Activated T-cell treated with anti-CD3 and anti-CD28 coated beads, Interleukin-2, amount 50 U/mL, for 24 hours (primary cell): ENCODE data around the gene CPXM2.

ENCODE experiments used
- DNase-seq: peaks from one replicate; pipeline ENCODE4 v3.0.0-alpha.2; 2020
- H3K27ac Mint-ChIP-seq: 2 replicates; pipeline ENCODE4 v1.8.0; 2020; ENCODE audit warnings: mild to moderate bottlenecking, mixed read lengths
- H3K27me3 Mint-ChIP-seq: 2 replicates; pipeline ENCODE4 v1.8.0; 2020; ENCODE audit warnings: mixed read lengths
- H3K36me3 Mint-ChIP-seq: 2 replicates; pipeline ENCODE4 v1.8.0; 2020; ENCODE audit warnings: low read depth, mixed read lengths
- H3K4me1 Mint-ChIP-seq: 2 replicates; pipeline ENCODE4 v1.8.0; 2020; ENCODE audit warnings: low read depth, mixed read lengths
- H3K4me3 Mint-ChIP-seq: 2 replicates; pipeline ENCODE4 v1.8.0; 2020; ENCODE audit warnings: mild to moderate bottlenecking, moderate library complexity, mixed read lengths
- H3K9me3 Mint-ChIP-seq: 2 replicates; pipeline ENCODE4 v1.8.0; 2020; ENCODE audit warnings: mixed read lengths

Gene CPXM2

GRCh38 chr10:123868038-123869019, 23.3 kb downstream of the CPXM2 start:
- Mint-ChIP-seq H3K4me1 (no peaks in the 10 kb centered on the region), H3K27me3 (peaks cover 16% of the 10 kb centered on the region), H3K27ac (no peak overlapping the region), H3K9me3 (no peaks in the 10 kb centered on the region), H3K36me3 (no peaks in the 10 kb centered on the region), H3K4me3 (no peak overlapping the region)
- DNase-seq: no peak

- H3K4me3 Mint-ChIP-seq: no peak overlapping the region
These were observed 25.7 kb downstream of the CPXM2 start for GRCh38 chr10:123865880-123866279.

GRCh38 chr10:123865350-123865749, 26.3 kb downstream of the CPXM2 start:
- H3K36me3 Mint-ChIP-seq: no peaks in the 10 kb centered on the region
- H3K4me1 Mint-ChIP-seq: no peaks in the 10 kb centered on the region
- DNase-seq: no peak
- peaks cover 13% of the 10 kb centered on the region for H3K27me3 Mint-ChIP-seq
- no peak overlapping the region for H3K4me3 Mint-ChIP-seq
- H3K9me3 Mint-ChIP-seq: no peaks in the 10 kb centered on the region
- no peak overlapping the region for H3K27ac Mint-ChIP-seq

More at GRCh38 chr10:123865880-123866279, 25.7 kb downstream of the CPXM2 start:
- no peak for DNase-seq
- H3K27me3 Mint-ChIP-seq: peaks cover 13% of the 10 kb centered on the region
- no peaks in the 10 kb centered on the region for H3K4me1 Mint-ChIP-seq
- H3K9me3 Mint-ChIP-seq: no peaks in the 10 kb centered on the region
- H3K27ac Mint-ChIP-seq: no peak overlapping the region
- H3K36me3 Mint-ChIP-seq: no peaks in the 10 kb centered on the region

GRCh38 chr10:123864923-123865322, 26.7 kb downstream of the CPXM2 start:
- Mint-ChIP-seq H3K27ac (no peak overlapping the region), H3K4me1 (no peaks in the 10 kb centered on the region), H3K9me3 (no peaks in the 10 kb centered on the region), H3K4me3 (no peak overlapping the region), H3K36me3 (no peaks in the 10 kb centered on the region), H3K27me3 (peaks cover 13% of the 10 kb centered on the region)
- no peak for DNase-seq

GRCh38 chr10:123863721-123864482, 27.7 kb downstream of the CPXM2 start:
- Mint-ChIP-seq H3K9me3 (no peaks in the 10 kb centered on the region), H3K4me3 (no peak overlapping the region), H3K4me1 (no peaks in the 10 kb centered on the region), H3K27ac (no peak overlapping the region), H3K36me3 (no peaks in the 10 kb centered on the region), H3K27me3 (peaks cover 8% of the 10 kb centered on the region)
- no peak for DNase-seq

- H3K4me1 Mint-ChIP-seq: no peaks in the 10 kb centered on the region
- H3K4me3 Mint-ChIP-seq: no peak overlapping the region
- H3K9me3 Mint-ChIP-seq: no peaks in the 10 kb centered on the region
- peaks cover 8% of the 10 kb centered on the region for H3K27me3 Mint-ChIP-seq
- DNase-seq: no peak
- no peaks in the 10 kb centered on the region for H3K36me3 Mint-ChIP-seq
- no peak overlapping the region for H3K27ac Mint-ChIP-seq
These were observed 28.4 kb downstream of the CPXM2 start for GRCh38 chr10:123863183-123863575.

- H3K36me3 Mint-ChIP-seq: no peaks in the 10 kb centered on the region
- no peak overlapping the region for H3K4me3 Mint-ChIP-seq
- no peaks in the 10 kb centered on the region for H3K9me3 Mint-ChIP-seq
- no peak overlapping the region for H3K27ac Mint-ChIP-seq
- H3K27me3 Mint-ChIP-seq: peaks cover 8% of the 10 kb centered on the region
- DNase-seq: no peak
- no peaks in the 10 kb centered on the region for H3K4me1 Mint-ChIP-seq
These were observed 29.0 kb downstream of the CPXM2 start for GRCh38 chr10:123862421-123863182.

GRCh38 chr10:123860856-123861255, 30.8 kb downstream of the CPXM2 start:
- no peaks in the 10 kb centered on the region for H3K4me1 Mint-ChIP-seq
- H3K9me3 Mint-ChIP-seq: no peaks in the 10 kb centered on the region
- H3K27me3 Mint-ChIP-seq: peaks cover 6% of the 10 kb centered on the region
- no peak overlapping the region for H3K4me3 Mint-ChIP-seq
- no peak overlapping the region for H3K27ac Mint-ChIP-seq
- no peak for DNase-seq
- H3K36me3 Mint-ChIP-seq: no peaks in the 10 kb centered on the region

- no peak overlapping the region for H3K4me3 Mint-ChIP-seq
- H3K36me3 Mint-ChIP-seq: no peaks in the 10 kb centered on the region
- peaks cover 5% of the 10 kb centered on the region for H3K27me3 Mint-ChIP-seq
- H3K27ac Mint-ChIP-seq: no peak overlapping the region
- H3K4me1 Mint-ChIP-seq: no peaks in the 10 kb centered on the region
- H3K9me3 Mint-ChIP-seq: no peaks in the 10 kb centered on the region
- DNase-seq: no peak
These were observed 31.4 kb downstream of the CPXM2 start for GRCh38 chr10:123860209-123860608.

- H3K4me3 Mint-ChIP-seq: no peak overlapping the region
- H3K36me3 Mint-ChIP-seq: no peaks in the 10 kb centered on the region
- no peaks in the 10 kb centered on the region for H3K9me3 Mint-ChIP-seq
- H3K27me3 Mint-ChIP-seq: no peaks in the 10 kb centered on the region
- no peak overlapping the region for H3K27ac Mint-ChIP-seq
- no peak for DNase-seq
- no peaks in the 10 kb centered on the region for H3K4me1 Mint-ChIP-seq
These were observed 32.0 kb downstream of the CPXM2 start for GRCh38 chr10:123859653-123860050.

- Mint-ChIP-seq H3K36me3 (no peaks in the 10 kb centered on the region), H3K9me3 (no peaks in the 10 kb centered on the region), H3K27ac (no peak overlapping the region)
These were observed 32.5 kb downstream of the CPXM2 start for GRCh38 chr10:123858907-123859652.

GRCh38 chr10:123858077-123858681, 33.4 kb downstream of the CPXM2 start:
- Mint-ChIP-seq H3K36me3 (no peaks in the 10 kb centered on the region), H3K4me1 (no peaks in the 10 kb centered on the region), H3K4me3 (no peak overlapping the region), H3K27me3 (peaks cover 4% of the 10 kb centered on the region), H3K9me3 (no peaks in the 10 kb centered on the region), H3K27ac (no peak overlapping the region)
- DNase-seq: no peak

More at GRCh38 chr10:123858907-123859652, 32.5 kb downstream of the CPXM2 start:
- Mint-ChIP-seq H3K4me3 (no peak overlapping the region), H3K4me1 (no peaks in the 10 kb centered on the region), H3K27me3 (peaks cover under 1% of the 10 kb centered on the region)
- DNase-seq: no peak

- H3K27ac Mint-ChIP-seq: no peak overlapping the region
- peaks cover 10% of the 10 kb centered on the region for H3K27me3 Mint-ChIP-seq
- no peaks in the 10 kb centered on the region for H3K4me1 Mint-ChIP-seq
- no peak overlapping the region for H3K4me3 Mint-ChIP-seq
- DNase-seq: no peak
- H3K9me3 Mint-ChIP-seq: no peaks in the 10 kb centered on the region
- no peaks in the 10 kb centered on the region for H3K36me3 Mint-ChIP-seq
These were observed 34.0 kb downstream of the CPXM2 start for GRCh38 chr10:123857616-123858015.
